ENCODE data around the gene ITFG1.

ITFG1 gene

DNA sequence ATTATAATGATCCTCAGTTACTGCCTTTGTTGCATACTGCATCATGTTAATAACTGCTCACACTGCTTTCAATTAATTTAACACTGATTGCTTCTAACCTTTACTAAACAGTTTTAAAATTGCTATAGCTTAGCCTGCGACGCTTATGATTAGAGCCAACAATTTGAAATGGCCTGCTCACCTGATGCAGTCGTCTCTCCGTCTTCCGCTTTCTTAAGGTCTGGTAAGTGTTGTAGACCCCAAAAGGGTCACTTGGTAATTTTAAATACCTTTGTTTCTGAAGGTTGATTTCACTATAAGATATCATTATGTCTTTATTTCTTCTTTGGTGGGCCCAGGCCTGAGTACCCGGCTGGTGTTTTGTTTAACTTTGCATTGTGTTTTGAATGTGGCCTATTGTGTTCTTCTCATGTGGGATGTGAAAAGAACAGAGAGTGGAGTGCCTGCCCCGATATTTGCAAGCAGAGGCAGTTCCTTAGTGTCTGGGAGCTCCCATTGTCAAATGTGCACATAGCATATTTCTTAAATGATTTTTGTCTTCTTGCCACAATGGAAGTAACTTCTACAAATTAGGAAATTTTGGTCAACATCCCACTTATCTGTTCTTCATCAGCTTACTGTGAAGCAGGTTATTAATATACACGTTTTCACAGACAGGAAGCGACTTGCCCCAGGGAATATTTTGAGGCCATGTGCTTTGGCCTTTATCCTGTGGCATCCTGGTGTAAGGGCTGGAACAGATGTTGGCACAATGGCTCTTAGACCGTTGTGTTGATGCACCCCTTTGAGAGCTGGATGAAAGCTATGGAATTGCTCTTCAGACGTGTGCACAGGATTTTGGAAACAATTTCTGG lies 3.1 kb upstream of the ITFG1 start:
- POLR2A ChIA-PET: no interaction called here
- CTCF ChIA-PET: no interaction called here
- Histone ChIP-seq H3K4me3 (ENCODE audit: low read depth, low read length) (no peak overlapping the region), H3K27ac (ENCODE audit: extremely low read depth, low read depth, low read length) (no peak overlapping the region), H3K4me1 (ENCODE audit: control insufficient read depth, insufficient read depth, low read length) (no peaks in the 10 kb centered on the region), H3K36me3 (ENCODE audit: control insufficient read depth in 2 of 2, insufficient read depth in 1 of 2, low read length in 2 of 2) (peaks cover 0 to 9% of the 10 kb centered on the region in 2 experiments; a peak in 1 of 3 replicates), H3K9me3 (ENCODE audit: control insufficient read depth, insufficient read depth, low read depth, low read length) (no peaks in the 10 kb centered on the region)
- TF ChIP-seq ZNF133 (tag by site-specific recombination; IDR thresholded peaks at IDR 0.05) (no peak), ZNF623 (tag by site-specific recombination; IDR thresholded peaks at IDR 0.05) (no peak), ZNF148 (tag by site-specific recombination; IDR thresholded peaks at IDR 0.05; ENCODE audit: borderline replicate concordance) (no peak), ZNF324 (tag by site-specific recombination; IDR thresholded peaks at IDR 0.05) (no peak), ZNF311 (tag by site-specific recombination; IDR thresholded peaks at IDR 0.05; ENCODE audit: borderline replicate concordance) (no peak), YY2 (tag by site-specific recombination; IDR thresholded peaks at IDR 0.05) (no peak), ZNF274 (IDR thresholded peaks at IDR 0.05; ENCODE audit: low read length) (no peak), ZNF274 (tag by site-specific recombination; IDR thresholded peaks at IDR 0.05; ENCODE audit: borderline replicate concordance) (no peak), ZNF354C (tag by site-specific recombination; IDR thresholded peaks at IDR 0.05; ENCODE audit: borderline replicate concordance, low read depth) (no peak), YY1 (tag by site-specific recombination; IDR thresholded peaks at IDR 0.05) (no peak), ZNF518A (tag by site-specific recombination; conservative IDR thresholded peaks at IDR 0.05; ENCODE audit: low read depth) (no peak), ZNF488 (tag by site-specific recombination; IDR thresholded peaks at IDR 0.05) (no peak), ZNF558 (tag by site-specific recombination; IDR thresholded peaks at IDR 0.05) (no peak), ZNF174 (tag by site-specific recombination; IDR thresholded peaks at IDR 0.05) (no peak), FEZF1 (tag by site-specific recombination; IDR thresholded peaks at IDR 0.05) (no peak), ZNF580 (tag by site-specific recombination; IDR thresholded peaks at IDR 0.05) (no peak)
- TF ChIP-seq, protein P1, sequence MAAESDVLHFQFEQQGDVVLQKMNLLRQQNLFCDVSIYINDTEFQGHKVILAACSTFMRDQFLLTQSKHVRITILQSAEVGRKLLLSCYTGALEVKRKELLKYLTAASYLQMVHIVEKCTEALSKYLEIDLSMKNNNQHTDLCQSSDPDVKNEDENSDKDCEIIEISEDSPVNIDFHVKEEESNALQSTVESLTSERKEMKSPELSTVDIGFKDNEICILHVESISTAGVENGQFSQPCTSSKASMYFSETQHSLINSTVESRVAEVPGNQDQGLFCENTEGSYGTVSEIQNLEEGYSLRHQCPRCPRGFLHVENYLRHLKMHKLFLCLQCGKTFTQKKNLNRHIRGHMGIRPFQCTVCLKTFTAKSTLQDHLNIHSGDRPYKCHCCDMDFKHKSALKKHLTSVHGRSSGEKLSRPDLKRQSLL (tag by site-specific recombination; IDR thresholded peaks at IDR 0.05): no peak
- TF ChIP-seq, protein P2, sequence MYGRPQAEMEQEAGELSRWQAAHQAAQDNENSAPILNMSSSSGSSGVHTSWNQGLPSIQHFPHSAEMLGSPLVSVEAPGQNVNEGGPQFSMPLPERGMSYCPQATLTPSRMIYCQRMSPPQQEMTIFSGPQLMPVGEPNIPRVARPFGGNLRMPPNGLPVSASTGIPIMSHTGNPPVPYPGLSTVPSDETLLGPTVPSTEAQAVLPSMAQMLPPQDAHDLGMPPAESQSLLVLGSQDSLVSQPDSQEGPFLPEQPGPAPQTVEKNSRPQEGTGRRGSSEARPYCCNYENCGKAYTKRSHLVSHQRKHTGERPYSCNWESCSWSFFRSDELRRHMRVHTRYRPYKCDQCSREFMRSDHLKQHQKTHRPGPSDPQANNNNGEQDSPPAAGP (tag by site-specific recombination; IDR thresholded peaks at IDR 0.05): no peak
- TF ChIP-seq, protein P3, sequence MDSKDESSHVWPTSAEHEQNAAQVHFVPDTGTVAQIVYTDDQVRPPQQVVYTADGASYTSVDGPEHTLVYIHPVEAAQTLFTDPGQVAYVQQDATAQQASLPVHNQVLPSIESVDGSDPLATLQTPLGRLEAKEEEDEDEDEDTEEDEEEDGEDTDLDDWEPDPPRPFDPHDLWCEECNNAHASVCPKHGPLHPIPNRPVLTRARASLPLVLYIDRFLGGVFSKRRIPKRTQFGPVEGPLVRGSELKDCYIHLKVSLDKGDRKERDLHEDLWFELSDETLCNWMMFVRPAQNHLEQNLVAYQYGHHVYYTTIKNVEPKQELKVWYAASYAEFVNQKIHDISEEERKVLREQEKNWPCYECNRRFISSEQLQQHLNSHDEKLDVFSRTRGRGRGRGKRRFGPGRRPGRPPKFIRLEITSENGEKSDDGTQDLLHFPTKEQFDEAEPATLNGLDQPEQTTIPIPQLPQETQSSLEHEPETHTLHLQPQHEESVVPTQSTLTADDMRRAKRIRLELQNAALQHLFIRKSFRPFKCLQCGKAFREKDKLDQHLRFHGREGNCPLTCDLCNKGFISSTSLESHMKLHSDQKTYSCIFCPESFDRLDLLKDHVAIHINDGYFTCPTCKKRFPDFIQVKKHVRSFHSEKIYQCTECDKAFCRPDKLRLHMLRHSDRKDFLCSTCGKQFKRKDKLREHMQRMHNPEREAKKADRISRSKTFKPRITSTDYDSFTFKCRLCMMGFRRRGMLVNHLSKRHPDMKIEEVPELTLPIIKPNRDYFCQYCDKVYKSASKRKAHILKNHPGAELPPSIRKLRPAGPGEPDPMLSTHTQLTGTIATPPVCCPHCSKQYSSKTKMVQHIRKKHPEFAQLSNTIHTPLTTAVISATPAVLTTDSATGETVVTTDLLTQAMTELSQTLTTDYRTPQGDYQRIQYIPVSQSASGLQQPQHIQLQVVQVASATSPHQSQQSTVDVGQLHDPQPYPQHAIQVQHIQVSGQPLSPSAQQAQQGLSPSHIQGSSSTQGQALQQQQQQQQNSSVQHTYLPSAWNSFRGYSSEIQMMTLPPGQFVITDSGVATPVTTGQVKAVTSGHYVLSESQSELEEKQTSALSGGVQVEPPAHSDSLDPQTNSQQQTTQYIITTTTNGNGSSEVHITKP (tag by site-specific recombination; IDR thresholded peaks at IDR 0.05): no peak

All from HEK293 (cell line).